Measurements from ENCODE around the gene LTA4H.

Gene LTA4H

DNA sequence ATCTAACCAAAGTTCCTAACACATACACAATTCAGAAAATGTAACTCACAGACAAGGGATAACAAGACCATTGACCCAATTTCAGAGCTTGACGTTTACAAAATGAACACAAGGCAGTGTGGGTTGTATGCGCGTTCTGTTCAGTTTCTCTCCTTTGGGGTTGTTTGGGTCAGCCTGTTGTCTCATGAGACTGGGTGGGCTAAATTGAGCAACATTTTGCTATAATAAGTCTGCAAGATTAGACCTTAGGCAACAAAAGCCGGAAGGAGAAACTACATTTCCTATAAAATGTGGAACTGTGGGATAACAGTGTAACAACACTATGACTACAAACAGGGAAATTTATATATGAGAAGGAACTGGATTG, 18.8 kb upstream of the LTA4H start:
- in situ Hi-C loops (cut with HindIII; ENCODE audit: low pct_ligation_motif_present, low sequenced_read_pairs), result loop anchor here (25.0 kb wide), 2 partner anchors 158 to 458 kb away; no protein-coding TSS in a partner anchor
- TF ChIP-seq, protein P1, sequence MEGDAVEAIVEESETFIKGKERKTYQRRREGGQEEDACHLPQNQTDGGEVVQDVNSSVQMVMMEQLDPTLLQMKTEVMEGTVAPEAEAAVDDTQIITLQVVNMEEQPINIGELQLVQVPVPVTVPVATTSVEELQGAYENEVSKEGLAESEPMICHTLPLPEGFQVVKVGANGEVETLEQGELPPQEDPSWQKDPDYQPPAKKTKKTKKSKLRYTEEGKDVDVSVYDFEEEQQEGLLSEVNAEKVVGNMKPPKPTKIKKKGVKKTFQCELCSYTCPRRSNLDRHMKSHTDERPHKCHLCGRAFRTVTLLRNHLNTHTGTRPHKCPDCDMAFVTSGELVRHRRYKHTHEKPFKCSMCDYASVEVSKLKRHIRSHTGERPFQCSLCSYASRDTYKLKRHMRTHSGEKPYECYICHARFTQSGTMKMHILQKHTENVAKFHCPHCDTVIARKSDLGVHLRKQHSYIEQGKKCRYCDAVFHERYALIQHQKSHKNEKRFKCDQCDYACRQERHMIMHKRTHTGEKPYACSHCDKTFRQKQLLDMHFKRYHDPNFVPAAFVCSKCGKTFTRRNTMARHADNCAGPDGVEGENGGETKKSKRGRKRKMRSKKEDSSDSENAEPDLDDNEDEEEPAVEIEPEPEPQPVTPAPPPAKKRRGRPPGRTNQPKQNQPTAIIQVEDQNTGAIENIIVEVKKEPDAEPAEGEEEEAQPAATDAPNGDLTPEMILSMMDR (IDR thresholded peaks at IDR 0.05; ENCODE audit: low read depth, low read length, missing control alignments), result no peak
- no peak for DNase-seq

DNA sequence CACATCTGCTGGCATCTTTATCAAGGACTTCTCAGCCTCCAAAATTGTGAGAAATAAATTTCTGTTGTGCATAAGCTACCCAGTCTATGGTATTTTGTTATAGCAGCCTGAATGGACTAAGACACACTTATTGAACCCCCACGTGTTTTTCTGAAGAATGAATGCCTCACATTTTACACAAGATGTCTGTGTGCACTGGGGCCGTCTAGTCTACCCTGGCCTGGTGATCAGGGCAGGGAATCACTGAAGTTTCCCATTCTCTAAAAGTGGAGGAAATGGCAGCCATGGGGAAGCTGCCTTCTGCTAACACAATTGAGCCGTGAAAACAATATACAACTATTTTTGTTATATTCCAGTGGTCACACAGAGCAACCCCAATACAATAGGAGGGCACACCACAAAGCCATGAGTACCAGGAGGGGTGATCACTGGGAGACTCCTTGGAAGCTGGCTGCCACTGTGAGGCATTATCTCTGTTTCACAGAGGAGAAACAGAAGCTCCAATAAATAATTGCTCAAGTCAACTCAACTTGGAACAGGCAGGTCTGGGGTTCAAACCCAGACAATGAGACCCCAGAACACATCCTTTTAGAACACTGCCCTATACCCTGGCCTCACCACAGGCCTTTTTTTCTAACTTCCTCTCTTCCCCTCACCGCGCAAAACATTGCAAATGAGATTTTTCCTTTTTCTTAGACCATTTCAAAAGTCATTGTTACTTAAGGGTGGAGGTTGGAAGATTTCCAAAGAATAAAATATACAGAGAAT, 18.3 kb upstream of the LTA4H start:
- DNase-seq, result no peak
- in situ Hi-C loops (cut with HindIII; ENCODE audit: low pct_ligation_motif_present, low sequenced_read_pairs), result loop anchor here (25.0 kb wide), 2 partner anchors 159 to 459 kb away; no protein-coding TSS in a partner anchor
- H3K27ac ChIP-seq, result no peak overlapping the region

More for the DNA sequence above, 18.8 kb upstream of the LTA4H start:
- Histone ChIP-seq H3K27ac (no peak overlapping the region), H3K36me3 (replicated peaks) (no peaks in the 10 kb centered on the region), H3K4me3 (ENCODE audit: low read depth, low read length) (no peak overlapping the region), H3K27me3 (replicated peaks) (no peaks in the 10 kb centered on the region)

DNA sequence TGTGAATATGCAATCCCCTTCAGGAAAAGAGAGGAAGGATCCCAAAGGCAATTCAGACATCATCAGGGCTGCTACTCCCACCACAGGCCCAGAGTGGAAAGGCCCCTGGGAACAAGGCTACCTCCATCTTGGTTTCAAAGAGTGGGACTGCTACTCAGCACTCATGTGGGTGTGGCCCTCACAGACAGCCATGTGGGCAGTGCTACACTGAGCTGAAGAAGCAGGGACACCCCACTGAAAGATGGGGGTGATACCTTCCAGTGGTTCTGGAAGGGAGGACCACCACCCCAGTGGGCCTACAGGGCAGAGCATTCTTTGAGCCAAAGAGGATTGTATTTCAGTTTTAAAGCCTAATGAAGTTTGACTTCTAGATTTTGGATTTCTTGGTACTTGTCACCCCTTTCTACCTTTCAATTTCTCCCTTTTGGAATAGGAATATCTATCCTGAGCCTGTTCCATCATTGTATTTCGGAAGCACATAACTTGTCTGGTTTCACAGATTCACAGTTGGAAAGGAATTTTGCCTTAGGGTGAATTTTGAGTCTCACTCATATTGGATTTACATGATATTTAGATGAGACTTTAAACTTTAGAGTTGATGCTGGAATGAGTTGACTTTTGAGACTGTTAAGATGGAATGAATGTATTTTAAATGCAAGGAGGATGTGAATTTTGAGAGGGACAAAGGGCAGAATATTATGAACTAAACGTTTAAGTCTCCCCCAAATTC, 16.5 kb upstream of the LTA4H start:
- H3K27ac ChIP-seq, result no peak overlapping the region
- H3K36me3 ChIP-seq (replicated peaks), result no peaks in the 10 kb centered on the region
- H3K4me3 ChIP-seq (ENCODE audit: low read depth, low read length), result no peak overlapping the region
- in situ Hi-C loops (cut with HindIII; ENCODE audit: low pct_ligation_motif_present, low sequenced_read_pairs), result loop anchor here (25.0 kb wide), 2 partner anchors 160 to 460 kb away; no protein-coding TSS in a partner anchor
- no peaks in the 10 kb centered on the region for H3K27me3 ChIP-seq (replicated peaks)
- DNase-seq, result no peak
- TF ChIP-seq, protein P1 (IDR thresholded peaks at IDR 0.05; ENCODE audit: low read depth, low read length, missing control alignments), result no peak

More for the DNA sequence above, 18.3 kb upstream of the LTA4H start:
- Histone ChIP-seq H3K27me3 (replicated peaks) (no peaks in the 10 kb centered on the region), H3K4me3 (ENCODE audit: low read depth, low read length) (no peak overlapping the region), H3K36me3 (replicated peaks) (no peaks in the 10 kb centered on the region)
- TF ChIP-seq, protein P1 (IDR thresholded peaks at IDR 0.05; ENCODE audit: low read depth, low read length, missing control alignments), result no peak

DNA sequence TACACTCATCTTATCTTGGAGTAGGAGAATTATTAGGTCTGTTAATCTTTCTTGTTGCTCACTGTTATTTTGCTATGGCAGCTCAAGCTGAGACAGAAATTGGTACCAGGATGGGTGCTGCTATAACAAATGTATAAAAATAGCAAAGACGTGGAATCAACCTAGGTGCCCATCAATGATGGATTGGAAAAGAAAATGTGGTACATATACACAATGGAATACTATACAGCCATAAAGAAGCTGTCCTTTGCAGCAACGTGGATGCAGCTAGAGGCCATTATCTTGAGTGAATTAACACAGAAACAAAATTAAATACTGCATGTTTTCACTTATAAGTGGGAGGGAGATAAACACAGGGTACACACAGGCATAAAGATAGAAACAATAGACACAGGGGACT, 14.8 kb upstream of the LTA4H start:
- TF ChIP-seq, protein P1 (IDR thresholded peaks at IDR 0.05; ENCODE audit: low read depth, low read length, missing control alignments), result no peak
- DNase-seq, result no peak
- H3K4me3 ChIP-seq (ENCODE audit: low read depth, low read length), result no peak overlapping the region
- no peaks in the 10 kb centered on the region for H3K27me3 ChIP-seq (replicated peaks)
- in situ Hi-C loops (cut with HindIII; ENCODE audit: low pct_ligation_motif_present, low sequenced_read_pairs), result loop anchor here (25.0 kb wide), 2 partner anchors 162 to 462 kb away; no protein-coding TSS in a partner anchor
- H3K27ac ChIP-seq, result no peak overlapping the region
- H3K36me3 ChIP-seq (replicated peaks), result no peaks in the 10 kb centered on the region

DNA sequence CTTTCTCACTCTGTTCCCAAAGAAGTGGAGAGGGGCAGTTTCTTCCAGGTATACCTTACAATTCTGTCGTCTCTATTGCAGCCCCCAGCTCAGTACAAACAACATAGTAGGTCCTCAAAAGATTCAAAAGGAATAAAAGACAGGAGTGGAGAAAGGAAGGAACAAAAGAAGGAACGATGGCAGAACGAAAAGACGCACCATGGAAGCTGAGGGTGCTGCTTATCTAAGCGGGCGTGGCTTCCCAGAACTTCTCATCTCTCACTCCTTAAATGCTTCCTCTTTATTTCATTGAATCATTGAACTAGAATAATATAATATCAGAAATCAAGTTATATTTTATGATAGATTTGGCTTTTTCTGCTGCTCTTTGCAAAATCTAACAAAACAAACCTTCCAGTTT, 13.7 kb upstream of the LTA4H start:
- TF ChIP-seq, protein P1 (IDR thresholded peaks at IDR 0.05; ENCODE audit: low read depth, low read length, missing control alignments), result no peak
- Histone ChIP-seq H3K4me3 (ENCODE audit: low read depth, low read length) (no peak overlapping the region), H3K27ac (no peak overlapping the region), H3K36me3 (replicated peaks) (no peaks in the 10 kb centered on the region), H3K27me3 (replicated peaks) (no peaks in the 10 kb centered on the region)
- in situ Hi-C loops (cut with HindIII; ENCODE audit: low pct_ligation_motif_present, low sequenced_read_pairs), result no loop called here
- DNase-seq, result no peak
